ENCODE results near the gene SEZ6.

Gene SEZ6

GRCh38 chr17:28997806-28998205 is 8.0 kb downstream of the SEZ6 start:
- DNase-seq: peak; percentile 86

GRCh38 chr17:28996554-28997096 is 9.2 kb downstream of the SEZ6 start:
- DNase-seq: no peak

- DNase-seq: no peak
Observed at GRCh38 chr17:28993645-28994426, 12.0 kb downstream of the SEZ6 start.

DNA sequence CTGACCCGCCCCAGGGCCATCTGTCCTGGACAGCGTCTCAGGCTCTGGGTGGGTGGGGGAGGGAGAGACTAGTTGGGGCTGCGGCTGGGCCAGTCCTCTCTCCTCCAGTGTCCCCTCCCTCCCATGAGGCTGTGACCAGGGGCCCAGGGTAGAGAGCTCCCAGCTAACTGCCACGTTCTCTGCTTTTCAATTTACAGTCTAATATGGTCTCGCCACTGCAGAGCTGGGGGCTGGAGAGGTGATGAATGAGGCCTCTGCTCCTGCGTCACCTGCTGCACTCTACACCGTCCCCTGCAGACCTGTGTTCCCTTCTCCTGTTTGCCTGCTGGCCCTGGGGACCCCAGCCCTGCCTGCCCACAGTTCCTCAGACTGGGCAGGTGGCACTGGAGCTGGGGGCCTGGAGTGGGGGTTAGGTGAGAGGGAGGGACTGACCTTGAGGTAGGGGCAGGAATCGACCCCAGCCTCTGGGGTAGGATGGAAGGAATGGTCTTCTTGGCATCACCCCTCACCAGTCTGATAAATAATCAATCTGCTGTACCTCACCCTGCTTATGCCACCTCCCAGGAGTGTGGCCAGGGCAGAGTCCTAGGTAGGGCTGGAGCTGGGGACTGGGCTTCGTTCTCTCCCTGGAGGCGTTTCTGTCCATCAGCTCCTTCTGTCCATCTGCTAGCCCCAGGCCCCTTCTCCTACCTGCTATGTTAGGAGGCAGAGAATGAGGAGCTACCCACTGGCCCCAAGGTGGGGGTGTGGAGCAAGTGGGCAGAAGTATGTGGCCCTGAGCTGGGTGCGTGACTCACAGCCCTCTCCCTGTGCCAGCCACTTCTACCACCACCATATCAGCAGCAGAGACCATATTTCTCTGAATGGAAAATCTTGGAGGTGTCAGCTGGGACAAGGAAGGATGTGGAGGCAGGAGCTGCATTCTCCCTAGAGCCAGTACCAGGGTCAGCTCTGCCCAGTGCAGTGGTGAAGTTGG is 12.9 kb downstream of the SEZ6 start:
- DNase-seq: no peak

DNA sequence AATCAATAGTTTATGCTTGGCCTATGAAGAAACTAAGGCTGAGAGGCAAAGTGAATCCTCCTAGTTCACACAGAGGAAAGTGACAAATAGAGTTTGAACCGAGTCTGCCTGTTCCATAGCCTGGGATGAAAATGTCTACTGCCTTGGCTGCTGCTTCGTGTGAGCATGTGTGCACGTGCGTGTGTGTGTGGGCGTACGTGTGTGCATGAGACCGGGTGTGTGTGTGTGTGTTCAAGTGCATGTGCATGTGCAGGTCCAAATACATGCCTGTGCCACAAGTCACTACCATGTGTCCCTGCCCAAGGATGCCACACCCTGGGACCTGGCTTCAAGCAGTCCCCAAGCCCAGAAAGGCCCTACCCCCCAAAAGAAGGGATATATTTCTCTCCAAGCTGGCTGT is 13.6 kb downstream of the SEZ6 start:
- DNase-seq: no peak

DNA sequence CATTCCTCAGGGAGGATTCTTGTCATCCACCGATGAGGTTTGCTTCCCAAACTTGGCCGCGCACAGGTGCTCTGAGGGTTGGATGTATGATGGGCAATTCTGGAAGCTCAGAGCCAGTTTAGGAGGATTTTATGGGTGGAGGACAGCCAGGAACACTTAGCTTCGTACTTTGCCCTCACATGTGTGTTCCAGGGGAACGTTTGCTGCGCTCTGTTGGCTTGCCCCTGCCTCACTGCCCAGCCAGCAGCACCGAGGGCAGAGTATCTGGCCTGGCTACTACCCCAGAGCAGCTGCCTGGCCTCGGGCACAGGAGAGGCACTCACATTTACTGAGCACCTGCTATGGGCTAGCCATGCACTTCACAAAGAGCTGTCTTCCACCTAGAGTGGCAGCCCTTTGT is 14.1 kb downstream of the SEZ6 start:
- no peak for DNase-seq

- no peak for DNase-seq
Observed at GRCh38 chr17:28989028-28989427, 16.8 kb downstream of the SEZ6 start.

DNA sequence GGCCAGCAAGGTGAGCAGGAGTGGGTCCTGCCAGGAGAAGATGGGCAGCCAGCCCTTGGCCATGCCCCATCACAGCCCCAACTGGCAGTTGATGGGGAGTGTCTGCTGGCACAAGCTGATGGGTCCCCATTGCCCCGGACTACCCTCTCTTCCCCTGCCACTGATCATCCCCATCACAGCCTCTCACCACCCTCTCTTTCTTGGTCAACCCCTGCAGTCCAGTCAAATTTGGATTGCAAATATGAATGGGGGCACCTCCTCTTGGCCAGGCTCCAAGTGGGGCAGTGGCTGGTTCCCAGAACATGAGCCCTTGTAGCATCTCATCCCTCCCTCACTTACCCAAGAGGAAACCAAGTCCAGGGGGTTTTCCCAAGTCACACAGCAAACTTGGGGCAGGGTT is 17.4 kb downstream of the SEZ6 start:
- DNase-seq: no peak

DNA sequence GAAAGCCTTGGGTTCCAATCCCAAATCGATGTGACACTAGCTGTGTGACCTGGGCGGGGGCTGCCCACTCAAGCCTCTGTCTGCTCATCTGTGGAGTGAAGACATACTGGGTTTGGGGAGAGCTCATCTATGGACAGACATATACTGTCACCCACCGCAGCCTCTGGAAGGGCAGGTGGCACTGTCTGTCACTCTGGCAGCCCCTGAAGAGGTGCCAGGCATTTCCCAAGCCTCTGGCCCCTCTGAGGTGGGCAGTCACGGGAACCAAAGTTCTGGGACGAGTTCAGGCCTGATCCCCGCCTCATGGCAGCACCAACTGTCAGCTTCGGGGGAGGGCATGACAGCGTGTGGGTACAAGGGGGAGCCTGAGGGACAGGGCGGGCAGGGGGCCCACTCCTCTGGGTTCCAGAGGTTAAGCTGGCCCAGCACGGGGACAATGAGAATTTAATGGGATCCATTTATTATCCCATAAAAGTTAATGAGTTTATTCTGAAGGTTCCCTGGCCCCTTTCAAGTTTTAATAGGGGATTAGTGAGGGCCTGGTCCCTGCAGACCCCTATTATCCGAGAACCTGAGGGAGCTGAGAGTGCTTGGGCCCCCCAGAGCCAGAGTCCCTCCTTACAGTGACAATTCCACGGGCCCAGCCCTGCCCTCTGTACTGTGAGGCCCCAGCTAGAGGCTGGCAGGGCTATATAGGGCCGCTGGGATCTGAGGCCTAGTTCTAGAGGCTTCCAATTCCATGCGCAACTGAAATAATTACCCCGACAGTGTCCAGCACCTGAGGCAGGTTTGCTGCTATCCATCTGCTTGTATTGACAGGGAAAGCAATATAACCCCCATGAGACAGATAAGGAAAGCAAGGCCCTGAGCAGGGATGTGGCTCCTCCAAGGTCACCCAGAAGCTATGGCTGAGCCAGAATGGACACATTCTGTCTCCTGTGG is 18.8 kb downstream of the SEZ6 start:
- DNase-seq: no peak

GRCh38 chr17:28985950-28986713 is 19.7 kb downstream of the SEZ6 start:
- DNase-seq: peak; percentile 64

GRCh38 chr17:28983286-28984230 is 22.3 kb downstream of the SEZ6 start:
- DNase-seq: no peak

GRCh38 chr17:28982131-28982793 is 23.6 kb downstream of the SEZ6 start:
- no peak for DNase-seq

DNA sequence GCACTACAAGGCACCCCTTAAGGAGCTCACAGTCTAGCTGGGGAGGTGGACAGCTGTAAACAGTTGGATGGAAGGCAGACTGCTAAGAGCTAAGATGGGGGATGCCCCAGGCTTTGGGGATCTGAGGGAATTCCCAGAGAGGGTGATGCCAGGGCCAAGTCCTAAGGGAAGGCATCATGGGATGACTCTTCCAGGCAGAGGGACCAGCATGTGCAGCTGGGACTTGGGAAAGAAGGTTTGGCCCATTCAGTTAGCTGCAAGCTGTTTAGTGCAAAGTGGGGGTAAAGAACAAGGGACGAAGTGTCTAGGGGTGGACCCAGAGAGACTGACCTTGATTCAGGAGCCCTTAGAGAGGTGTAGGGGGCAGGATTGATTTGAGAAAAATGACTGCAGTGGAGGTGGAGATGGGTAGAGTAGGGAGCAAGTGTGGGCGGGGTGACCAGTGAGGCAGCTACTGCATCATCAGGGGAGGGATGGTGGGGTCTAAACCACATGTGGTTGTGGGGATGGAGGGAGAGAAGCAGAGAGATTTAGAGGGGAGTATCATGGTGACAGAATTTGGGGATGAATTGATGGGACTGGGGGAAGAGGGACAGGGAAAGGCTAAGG is 27.4 kb downstream of the SEZ6 start:
- DNase-seq: no peak

DNA sequence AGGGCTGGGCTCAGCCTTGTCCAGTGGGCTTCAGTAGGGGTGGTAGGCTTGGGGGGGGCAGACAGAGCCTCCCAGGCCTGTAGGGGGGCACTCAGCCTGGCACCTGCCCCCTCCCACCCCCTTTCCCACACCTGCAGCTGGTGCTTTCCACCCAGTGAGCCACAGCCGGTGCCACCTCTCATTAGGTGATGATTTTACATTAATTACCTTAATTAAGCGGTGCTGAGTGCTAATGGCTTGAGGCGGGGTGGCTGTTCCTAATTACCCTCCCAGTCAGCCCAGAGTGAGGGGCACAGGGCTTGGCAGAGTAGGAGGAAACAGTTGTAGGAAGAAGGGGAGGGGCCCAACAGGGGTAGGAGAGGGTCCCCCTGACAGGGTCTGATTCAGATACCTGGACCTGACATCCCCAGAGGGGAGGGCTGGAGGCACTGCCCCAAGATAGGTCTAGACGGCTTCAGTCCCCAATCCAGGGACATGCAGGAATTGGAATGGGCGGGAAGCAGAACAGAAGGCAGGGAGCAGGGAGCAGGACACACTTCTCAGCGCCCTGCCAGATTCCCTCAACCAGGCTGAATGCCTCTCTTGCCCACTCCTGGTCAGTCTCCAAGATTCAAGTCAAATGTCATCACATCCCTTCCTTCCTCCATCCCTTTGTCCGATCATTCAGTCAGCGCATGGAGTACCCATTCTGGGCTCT is 28.0 kb downstream of the SEZ6 start:
- no peak for DNase-seq

DNA sequence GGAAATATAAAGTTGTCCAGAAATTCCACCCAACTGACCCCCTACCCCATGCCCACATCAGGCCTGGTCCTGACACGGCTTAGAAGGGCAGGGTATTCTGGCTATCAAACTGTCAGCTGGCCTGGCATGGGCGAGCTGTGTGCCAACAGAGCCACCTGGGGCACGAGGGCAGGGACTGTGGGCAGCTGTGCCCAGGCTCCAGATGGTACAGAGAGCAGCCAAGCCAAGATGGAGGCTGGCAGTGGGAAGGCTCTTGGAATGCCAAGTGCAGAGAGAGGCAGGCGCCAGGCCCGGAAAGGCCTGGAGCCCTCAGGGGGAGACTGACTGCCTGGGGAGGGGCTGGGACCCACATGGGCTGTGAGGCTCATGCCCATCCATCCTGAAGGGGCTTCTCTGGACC is 30.2 kb downstream of the SEZ6 start:
- no peak for DNase-seq

DNA sequence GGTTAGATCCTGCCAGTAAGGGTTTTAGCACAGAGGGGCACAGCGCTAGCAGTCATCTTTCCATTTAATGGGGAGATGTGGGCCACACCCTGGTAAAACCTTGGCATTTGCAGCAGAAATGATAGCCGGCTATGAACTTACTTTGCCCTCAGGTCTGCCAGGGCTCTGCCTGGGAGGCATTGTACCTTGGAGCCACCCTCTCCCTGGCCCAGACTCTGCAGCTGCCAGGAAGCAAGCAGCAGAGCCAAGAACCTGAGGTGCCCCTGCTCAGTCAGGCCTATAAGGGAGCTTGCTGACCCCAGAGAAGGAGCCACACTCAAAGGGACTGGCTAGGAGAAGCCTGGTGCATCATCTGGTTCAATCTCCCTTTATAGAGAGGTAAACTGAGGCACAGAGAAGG is 30.8 kb downstream of the SEZ6 start:
- no peak for DNase-seq

- DNase-seq: no peak
Observed at GRCh38 chr17:28974451-28974850, 31.4 kb downstream of the SEZ6 start.

DNA sequence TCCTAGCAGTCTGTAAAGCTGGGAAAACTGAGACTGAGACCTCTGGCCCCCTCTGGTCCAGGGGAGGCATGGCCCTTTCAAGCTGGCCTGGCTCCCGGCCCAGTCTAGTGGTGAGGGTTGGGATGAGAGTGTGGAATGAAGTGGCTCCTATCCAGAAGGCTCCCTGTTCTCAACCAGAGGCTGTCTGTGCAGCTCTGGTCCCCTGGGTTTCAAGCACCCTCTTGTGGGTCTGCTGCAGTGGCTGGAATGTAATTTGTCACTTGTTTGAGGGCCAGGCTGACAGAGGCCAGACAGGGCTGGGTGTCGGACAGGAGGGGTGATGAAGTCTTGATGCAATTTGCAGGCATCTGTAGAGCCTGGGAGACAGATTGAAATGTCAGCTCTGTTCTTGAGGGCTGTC is 32.4 kb downstream of the SEZ6 start:
- DNase-seq: no peak

DNA sequence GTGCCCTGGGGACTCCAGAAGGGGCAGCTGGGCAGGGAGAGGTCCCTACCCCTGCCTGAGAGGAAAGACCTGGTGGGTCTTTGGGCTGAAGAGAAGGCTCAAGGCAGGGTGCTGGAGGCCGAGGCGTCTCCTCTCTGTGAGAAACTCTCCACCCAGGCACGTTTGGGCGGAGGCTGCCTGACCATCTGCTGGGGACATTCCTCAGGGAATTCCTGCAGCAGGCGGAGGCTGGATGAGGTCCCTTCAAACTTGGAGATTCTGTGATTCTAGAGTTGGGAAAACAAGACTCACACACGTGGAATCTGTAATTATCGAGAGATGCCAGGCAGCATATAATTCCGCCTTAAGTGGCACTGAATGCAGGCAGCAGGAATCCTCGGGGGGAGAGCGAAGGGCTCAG is 33.4 kb downstream of the SEZ6 start:
- DNase-seq: no peak
